HepG2 (cell line): ENCODE measurements around the gene CNTD1. TPM values are rescaled to one million over a fixed set of nuclear protein-coding genes. Genes with fewer than 3 reads are reported as not detected.

ENCODE experiments used
- CENPX ChIP-seq: sonication (generic); formaldehyde crosslinking; IDR thresholded peaks from 2 replicates; pipeline ENCODE4 v1.9.0; 2021; ENCODE audit warnings: mild to moderate bottlenecking, missing genetic modification reagents, moderate library complexity
- DBP ChIP-seq: sonication (generic); formaldehyde crosslinking; IDR thresholded peaks from 2 replicates; pipeline ENCODE4 v1.4.0; 2020; ENCODE audit warnings: missing genetic modification reagents; ENCODE audit errors: not compliant biosample characterization
- GABPB1 ChIP-seq: IDR thresholded peaks from 2 replicates; pipeline ENCODE4 v1.6.1; 2016; ENCODE audit warnings: mild to moderate bottlenecking, missing genetic modification reagents, moderate library complexity, missing compliant biosample characterization
- GZF1 ChIP-seq: sonication (generic); formaldehyde crosslinking; IDR thresholded peaks from 2 replicates; pipeline ENCODE4 v1.5.1; 2020; ENCODE audit warnings: mild to moderate bottlenecking, missing genetic modification reagents
- HMGXB4 ChIP-seq, 2 experiments: sonication (generic) in 1 of 2; formaldehyde crosslinking in 1 of 2; IDR thresholded peaks; 2 replicates each; pipeline versions ENCODE4 v1.4.0 to v1.6.1; 2018 to 2020; ENCODE audit warnings: missing genetic modification reagents in 2 of 2, borderline replicate concordance in 1 of 2, low read depth in 1 of 2, mild to moderate bottlenecking in 1 of 2, missing biosample characterization in 1 of 2
- JUNB ChIP-seq: sonication (generic); formaldehyde crosslinking; IDR thresholded peaks from 2 replicates; pipeline ENCODE4 v1.8.0; 2022; ENCODE audit warnings: missing genetic modification reagents, mild to moderate bottlenecking, borderline replicate concordance
- RFXANK ChIP-seq: IDR thresholded peaks from 2 replicates; pipeline ENCODE4 v1.6.1; 2016
- SMARCC2 ChIP-seq: fragments of 450-650 bp; IDR thresholded peaks from 2 replicates; pipeline ENCODE4 v1.6.1; 2017; ENCODE audit warnings: antibody characterized with exemption, mild to moderate bottlenecking
- WIZ ChIP-seq: sonication (generic); formaldehyde crosslinking; IDR thresholded peaks from 2 replicates; pipeline ENCODE4 v1.5.1; 2020; ENCODE audit warnings: mild to moderate bottlenecking, missing genetic modification reagents
- ZBTB26 ChIP-seq: IDR thresholded peaks from 2 replicates; pipeline ENCODE4 v1.6.1; 2016; ENCODE audit warnings: missing compliant biosample characterization, missing genetic modification reagents, borderline replicate concordance
- ZMYM2 ChIP-seq: sonication (generic); formaldehyde crosslinking; IDR thresholded peaks from 2 replicates; pipeline ENCODE4 v1.8.0; 2022; ENCODE audit warnings: mild to moderate bottlenecking, missing genetic modification reagents
- ZNF280D ChIP-seq: sonication (generic); formaldehyde crosslinking; IDR thresholded peaks from 2 replicates; pipeline ENCODE4 v1.5.1; 2020; ENCODE audit warnings: mild to moderate bottlenecking, missing genetic modification reagents
- ZNF34 ChIP-seq: sonication (generic); formaldehyde crosslinking; IDR thresholded peaks from 2 replicates; pipeline ENCODE4 v1.4.0; 2020; ENCODE audit warnings: mild to moderate bottlenecking, missing genetic modification reagents, borderline replicate concordance
- ZNF557 ChIP-seq: sonication (generic); formaldehyde crosslinking; IDR thresholded peaks from 2 replicates; pipeline ENCODE4 v1.4.0; 2020; ENCODE audit warnings: missing genetic modification reagents
- ZNF616 ChIP-seq: sonication (generic); formaldehyde crosslinking; IDR thresholded peaks from 2 replicates; pipeline ENCODE4 v1.5.0; 2020; ENCODE audit warnings: low read depth, mild to moderate bottlenecking, missing genetic modification reagents
- ZNF800 ChIP-seq: sonication (generic); formaldehyde crosslinking; IDR thresholded peaks from 2 replicates; pipeline ENCODE4 v1.4.0; 2020; ENCODE audit warnings: missing genetic modification reagents
- polyA plus RNA-seq, 8 experiments: library from polyadenylated mRNA; depleted of rRNA in 3 of 8; stranded (reverse) in 7 of 8; unstranded in 1 of 8; fragments of >200 nt; fragmentation: Illumina TruSeq in 4 of 8; extraction: Trizol in 4 of 8; gene quantifications; 2 replicates each; pipeline versions ENCODE4 v1.2.1 to v1.2.3, GENCODE V29; 2011 to 2016; ENCODE audit warnings: low read depth in 4 of 8, missing spikeins in 1 of 8, mixed read lengths in 1 of 8; ENCODE audit not compliant: insufficient read depth in 1 of 8
- total RNA-seq, 5 experiments: library from RNA; depleted of rRNA; stranded (reverse); fragments of >200 nt; fragmentation: Illumina TruSeq; extraction: Trizol; gene quantifications; 2 replicates each; pipeline ENCODE4 v1.2.3, GENCODE V29; 2016; ENCODE audit warnings: low read depth in 1 of 5

Gene CNTD1
- total and polyA plus RNA-seq, 2 of the 13 experiments (the other 11 are each of a cell fraction or from before 2014, with no cell fraction given) = 0.11 to 0.15 TPM

- TF ChIP-seq RFXANK (CRISPR knock-in tag) (no peak), ZNF34 (CRISPR knock-in tag) (no peak; the same call in 1 of the 2 replicates), SMARCC2 (no peak), ZNF557 (CRISPR knock-in tag) (no peak), ZMYM2 (CRISPR knock-in tag) (no peak), HMGXB4 (CRISPR knock-in tag; IDR thresholded peaks at IDR 0.05; ENCODE audit: borderline replicate concordance in 1 of 2, low read depth in 1 of 2) (peak; percentile 68 to 79), JUNB (CRISPR knock-in tag) (no peak), ZNF280D (CRISPR knock-in tag) (peak; percentile 51; the same call in 1 of the 2 replicates), ZNF800 (CRISPR knock-in tag) (no peak; the same call in 1 of the 2 replicates), WIZ (CRISPR knock-in tag) (peak; percentile 96), GABPB1 (CRISPR knock-in tag) (peak; percentile 75), GZF1 (CRISPR knock-in tag) (no peak), CENPX (CRISPR knock-in tag) (no peak), ZNF616 (0 out of 2 replicates have a peak, but pooled peaks have one; percentile 13), DBP (CRISPR knock-in tag) (no peak), ZBTB26 (CRISPR knock-in tag) (peak; percentile 51)
Observed at GRCh38 chr17:42779936-42780850, 18.5 kb upstream of the CNTD1 start, which contains the start of gene WNK4 (continued).
